ENCODE results near the gene SLC17A9.

The SLC17A9 gene

GRCh38 chr20:62952373-62952967, at the start of gene SLC17A9:
SLC17A9 (plus strand) TSS chr20:62952709; CDS start chr20:62952831, 122 bp downstream.
- DNase-seq (ENCODE audit: low read depth in 2 of 2), result peak; percentile 9 to 26

- DNase-seq (ENCODE audit: low read depth in 2 of 2), result no peak
These were observed 49.4 kb upstream of the SLC17A9 start for GRCh38 chr20:62902926-62903615.

- no peak for DNase-seq (ENCODE audit: low read depth in 2 of 2)
These were observed 46.9 kb upstream of the SLC17A9 start for GRCh38 chr20:62905536-62906117.

GRCh38 chr20:62906209-62906608, 46.3 kb upstream of the SLC17A9 start:
- DNase-seq (ENCODE audit: low read depth in 2 of 2), result no peak

- DNase-seq (ENCODE audit: low read depth in 2 of 2), result no peak
These were observed 45.7 kb upstream of the SLC17A9 start for GRCh38 chr20:62906647-62907375.

GRCh38 chr20:62907384-62908317, 44.9 kb upstream of the SLC17A9 start:
- no peak for DNase-seq (ENCODE audit: low read depth in 2 of 2)

GRCh38 chr20:62908971-62909791, 43.3 kb upstream of the SLC17A9 start:
- no peak for DNase-seq (ENCODE audit: low read depth in 2 of 2)

- no peak for DNase-seq (ENCODE audit: low read depth in 2 of 2)
These were observed 42.2 kb upstream of the SLC17A9 start for GRCh38 chr20:62910217-62910766.

GRCh38 chr20:62910777-62911497, 41.6 kb upstream of the SLC17A9 start:
- no peak for DNase-seq (ENCODE audit: low read depth in 2 of 2)

- DNase-seq (ENCODE audit: low read depth in 2 of 2), result no peak
These were observed 40.7 kb upstream of the SLC17A9 start for GRCh38 chr20:62911701-62912280.

- no peak for DNase-seq (ENCODE audit: low read depth in 2 of 2)
These were observed 39.4 kb upstream of the SLC17A9 start for GRCh38 chr20:62913043-62913630.

- no peak for DNase-seq (ENCODE audit: low read depth in 2 of 2)
These were observed 38.1 kb upstream of the SLC17A9 start for GRCh38 chr20:62914436-62914835.

- DNase-seq (ENCODE audit: low read depth in 2 of 2), result no peak
These were observed 37.5 kb upstream of the SLC17A9 start for GRCh38 chr20:62914970-62915457.

- DNase-seq (ENCODE audit: low read depth in 2 of 2), result no peak
These were observed 35.6 kb upstream of the SLC17A9 start for GRCh38 chr20:62916703-62917476.

GRCh38 chr20:62917720-62918119, 34.8 kb upstream of the SLC17A9 start:
- no peak for DNase-seq (ENCODE audit: low read depth in 2 of 2)

- no peak for DNase-seq (ENCODE audit: low read depth in 2 of 2)
These were observed 34.4 kb upstream of the SLC17A9 start for GRCh38 chr20:62918147-62918546.

- DNase-seq (ENCODE audit: low read depth in 2 of 2), result peak; percentile 23 to 25
These were observed 33.7 kb upstream of the SLC17A9 start for GRCh38 chr20:62918831-62919230.
